ENCODE measurements around the gene UBC.

The UBC gene

GRCh38 chr12:124946447-124946793, 32.0 kb upstream of the UBC start:
- TF ChIP-seq CTCF (IDR thresholded peaks at IDR 0.05; ENCODE audit: low read depth, low read length, missing control alignments) = no peak
- H3K4me3 ChIP-seq (replicated peaks; ENCODE audit: low read depth, low read length) = no peak overlapping the region

GRCh38 chr12:124941170-124941527, 26.7 kb upstream of the UBC start:
- peak overlapping the region; percentile 26 for H3K4me3 ChIP-seq (replicated peaks; ENCODE audit: low read depth, low read length)
- DNase-seq (ENCODE audit: extremely low read depth, low read depth) = no peak
- TF ChIP-seq CTCF (IDR thresholded peaks at IDR 0.05; ENCODE audit: low read depth, low read length, missing control alignments) = no peak

More at GRCh38 chr12:124946447-124946793, 32.0 kb upstream of the UBC start:
- DNase-seq (ENCODE audit: extremely low read depth, low read depth) = no peak

GRCh38 chr12:124940393-124941169, 26.1 kb upstream of the UBC start:
- peak; percentile 92 for DNase-seq (ENCODE audit: extremely low read depth, low read depth)
- peak; percentile 93 for TF ChIP-seq CTCF (IDR thresholded peaks at IDR 0.05; ENCODE audit: low read depth, low read length, missing control alignments)

GRCh38 chr12:124940143-124940392, 25.6 kb upstream of the UBC start:
- DNase-seq (ENCODE audit: extremely low read depth, low read depth) = no peak
- TF ChIP-seq CTCF (IDR thresholded peaks at IDR 0.05; ENCODE audit: low read depth, low read length, missing control alignments) = no peak
- H3K4me3 ChIP-seq (replicated peaks; ENCODE audit: low read depth, low read length) = peak overlapping the region; percentile 25

More at GRCh38 chr12:124940393-124941169, 26.1 kb upstream of the UBC start:
- H3K4me3 ChIP-seq (replicated peaks; ENCODE audit: low read depth, low read length) = peak overlapping the region; percentile 26

GRCh38 chr12:124939421-124940142, 25.1 kb upstream of the UBC start:
- peak overlapping the region; percentile 26 for H3K4me3 ChIP-seq (replicated peaks; ENCODE audit: low read depth, low read length)
- TF ChIP-seq CTCF (IDR thresholded peaks at IDR 0.05; ENCODE audit: low read depth, low read length, missing control alignments) = no peak
- DNase-seq (ENCODE audit: extremely low read depth, low read depth) = peak; percentile 94

GRCh38 chr12:124939079-124939420, 24.6 kb upstream of the UBC start:
- H3K4me3 ChIP-seq (replicated peaks; ENCODE audit: low read depth, low read length) = peak overlapping the region; percentile 26
- peak; percentile 81 for DNase-seq (ENCODE audit: extremely low read depth, low read depth)
- peak; percentile 30 for TF ChIP-seq CTCF (IDR thresholded peaks at IDR 0.05; ENCODE audit: low read depth, low read length, missing control alignments)

Data from HFF-Myc (cell line).